ENCODE measurements around the gene BABAM2.

BABAM2 gene

DNA sequence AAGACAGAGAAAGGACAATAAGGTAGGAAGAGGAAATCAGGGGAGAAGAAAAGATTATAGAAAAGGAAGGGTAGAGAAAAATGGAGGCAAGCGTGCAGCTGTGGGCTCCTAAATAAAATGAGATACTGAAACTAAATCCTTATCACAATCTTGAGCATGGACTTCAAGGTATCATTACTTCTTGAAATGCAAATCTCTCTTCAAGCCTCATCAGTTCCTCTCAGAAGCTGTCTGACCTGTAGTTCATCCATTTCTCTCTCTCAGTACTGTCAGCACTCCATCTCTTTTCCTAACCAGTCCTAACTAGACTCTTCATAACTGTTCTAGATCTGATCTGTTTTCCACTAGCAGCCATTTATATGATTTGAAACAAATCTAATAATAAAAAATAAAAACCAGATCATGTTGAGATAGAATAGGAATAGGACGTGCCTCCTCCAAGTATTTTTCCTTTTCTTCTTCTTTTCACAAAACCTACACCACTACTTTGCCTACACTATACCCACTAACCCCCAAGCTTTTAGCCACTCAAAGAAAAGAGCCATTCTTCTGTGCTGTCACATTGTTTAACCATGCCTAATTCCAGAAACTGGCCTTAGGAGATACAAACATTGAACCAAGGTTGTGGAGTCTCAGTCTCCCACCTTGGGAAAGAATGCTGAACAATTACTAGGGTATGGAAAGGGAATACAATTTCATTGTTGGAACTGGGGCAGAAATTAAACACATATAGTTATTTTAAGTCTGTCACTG lies 21.1 kb downstream of the BABAM2 start:
- DNase-seq (ENCODE audit: low read depth), result no peak

DNA sequence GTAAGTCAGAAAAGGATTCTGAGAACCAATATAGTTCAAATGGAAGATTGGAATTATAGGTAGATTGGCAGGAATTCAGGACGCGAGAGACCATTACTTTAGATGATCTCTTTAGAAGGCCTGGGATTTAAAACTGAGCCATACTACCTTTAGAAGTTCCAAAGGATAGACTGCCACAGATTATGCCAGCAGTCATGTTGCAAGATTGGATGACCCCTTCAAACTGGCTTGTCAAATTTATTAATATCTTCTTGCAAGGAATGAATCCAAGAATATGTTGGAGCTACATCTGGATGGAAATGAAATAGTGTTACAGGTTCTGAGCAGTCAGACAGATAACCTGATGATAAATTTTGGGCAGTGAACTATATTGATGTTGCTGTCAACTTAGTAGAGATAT lies 22.0 kb downstream of the BABAM2 start:
- no peak for DNase-seq (ENCODE audit: low read depth)

DNA sequence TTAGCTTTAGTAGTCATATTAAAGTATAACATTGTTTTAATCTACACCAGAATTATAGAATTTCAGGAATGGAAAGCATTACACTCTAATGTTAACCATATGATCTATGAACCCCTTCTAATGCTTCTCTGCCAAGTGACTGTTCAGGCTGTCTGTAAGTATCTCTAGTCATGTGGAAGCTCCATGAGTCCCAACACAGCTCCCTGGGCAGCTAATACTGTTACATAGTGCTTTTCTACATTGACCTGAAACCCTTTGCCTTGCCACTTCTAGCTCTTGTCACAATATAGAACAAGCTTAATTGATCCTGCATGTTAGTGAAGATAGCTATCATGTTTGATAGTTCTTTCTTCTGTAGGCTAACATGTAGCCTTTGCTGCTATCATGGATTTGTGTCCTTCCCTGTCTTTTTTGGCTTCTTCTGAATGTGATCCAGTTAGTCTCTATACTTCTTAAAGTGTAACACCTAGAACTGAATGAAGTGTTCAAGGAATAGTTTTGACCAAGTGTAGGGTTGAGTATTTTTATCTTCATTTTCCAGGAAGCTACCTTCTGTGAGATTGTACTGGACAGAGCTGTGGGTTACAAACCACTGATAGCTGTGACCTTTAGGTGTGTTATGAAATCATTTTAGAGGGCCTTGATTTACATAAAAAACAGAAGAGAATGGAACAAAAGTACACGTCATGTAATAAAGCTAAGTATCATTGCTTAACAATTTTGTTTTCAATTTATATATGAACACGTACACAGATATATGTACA lies 23.7 kb downstream of the BABAM2 start:
- no peak for DNase-seq (ENCODE audit: low read depth)

DNA sequence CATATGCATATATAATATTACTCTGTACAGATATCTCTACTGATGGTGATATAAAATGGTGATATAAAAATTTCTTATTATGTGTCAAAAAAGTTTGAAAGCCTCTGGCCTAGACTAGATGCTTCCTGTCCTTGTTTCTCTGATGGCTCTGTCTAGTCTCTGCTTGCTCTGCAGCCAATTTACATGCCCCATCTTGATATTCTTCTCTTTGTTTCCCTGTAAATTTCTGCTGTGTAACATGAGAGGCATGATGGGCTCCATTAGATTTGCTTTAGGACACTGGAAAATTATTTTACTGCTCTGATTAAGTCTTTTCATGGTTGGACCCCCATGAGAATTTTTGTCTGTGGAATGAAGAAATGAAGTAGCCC lies 24.3 kb downstream of the BABAM2 start:
- DNase-seq (ENCODE audit: low read depth), result no peak

DNA sequence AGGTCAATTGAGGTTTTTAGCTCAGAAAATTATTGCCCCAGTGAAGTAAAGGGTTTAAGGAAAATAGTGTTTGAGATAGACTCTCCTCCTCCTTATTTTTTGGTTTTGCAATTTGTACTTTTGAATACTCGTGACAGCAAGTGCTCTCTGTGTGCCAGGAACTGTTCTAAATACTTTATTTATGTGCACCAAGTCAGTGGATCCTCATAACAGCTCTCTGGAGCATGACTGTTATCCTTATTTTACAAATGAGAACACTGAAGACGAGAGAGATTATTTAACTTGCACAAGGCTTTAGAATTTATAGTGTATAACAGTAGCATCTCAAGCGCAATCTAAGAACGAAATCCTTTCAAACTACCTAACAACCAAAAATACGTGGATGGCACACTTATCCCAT lies 24.7 kb downstream of the BABAM2 start:
- DNase-seq (ENCODE audit: low read depth), result no peak

DNA sequence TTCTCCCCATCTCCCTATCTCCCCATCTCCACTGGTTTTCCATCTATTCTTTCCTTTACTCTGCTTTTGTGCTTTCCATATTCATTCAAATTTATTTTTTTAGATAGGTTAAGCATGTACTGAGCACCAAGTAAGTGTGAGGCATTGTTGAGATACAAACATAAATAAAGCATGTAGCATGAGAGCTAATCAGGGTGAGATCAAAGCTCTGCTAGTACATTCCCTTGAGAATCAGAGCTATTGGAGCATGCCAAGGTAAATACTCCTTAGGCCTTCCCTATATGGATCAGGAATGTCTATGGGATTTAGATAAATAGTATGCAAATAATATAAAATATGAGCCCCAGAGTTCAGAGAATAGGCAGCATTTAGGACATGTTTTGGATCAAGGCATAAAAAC lies 25.3 kb downstream of the BABAM2 start:
- no peak for DNase-seq (ENCODE audit: low read depth)

DNA sequence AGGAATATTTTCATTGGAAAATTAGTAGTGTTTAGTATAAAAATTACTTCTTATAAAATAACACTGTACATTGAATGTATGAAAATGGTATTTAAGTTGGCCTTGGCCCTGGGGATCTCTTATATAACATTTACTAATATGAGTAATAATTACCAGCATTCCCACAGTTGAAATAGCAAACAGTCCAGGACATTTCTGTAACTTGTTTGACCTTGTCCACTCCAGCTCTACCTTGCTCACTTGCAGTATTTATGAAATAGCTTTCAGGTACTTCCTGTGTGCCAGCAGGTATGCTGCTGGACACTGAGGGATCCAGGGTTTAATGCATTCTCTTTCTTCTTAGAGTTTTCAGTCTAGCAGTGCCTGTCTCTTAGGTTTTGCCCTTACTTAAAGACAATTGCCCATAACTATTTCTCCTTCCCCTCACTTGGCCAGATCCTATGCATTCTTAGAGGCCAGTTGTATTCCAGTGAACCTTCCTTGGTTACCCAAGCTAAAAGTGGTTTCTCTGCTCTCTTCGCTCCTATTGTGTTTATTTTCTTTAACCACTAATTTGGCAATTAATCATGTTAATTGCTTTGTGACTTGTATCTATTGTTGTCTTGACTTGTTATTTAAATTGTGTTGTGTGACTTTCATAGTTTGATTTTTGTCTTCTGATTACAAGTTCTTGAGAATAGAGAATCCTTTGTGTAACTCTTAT lies 25.9 kb downstream of the BABAM2 start:
- no peak for DNase-seq (ENCODE audit: low read depth)

DNA sequence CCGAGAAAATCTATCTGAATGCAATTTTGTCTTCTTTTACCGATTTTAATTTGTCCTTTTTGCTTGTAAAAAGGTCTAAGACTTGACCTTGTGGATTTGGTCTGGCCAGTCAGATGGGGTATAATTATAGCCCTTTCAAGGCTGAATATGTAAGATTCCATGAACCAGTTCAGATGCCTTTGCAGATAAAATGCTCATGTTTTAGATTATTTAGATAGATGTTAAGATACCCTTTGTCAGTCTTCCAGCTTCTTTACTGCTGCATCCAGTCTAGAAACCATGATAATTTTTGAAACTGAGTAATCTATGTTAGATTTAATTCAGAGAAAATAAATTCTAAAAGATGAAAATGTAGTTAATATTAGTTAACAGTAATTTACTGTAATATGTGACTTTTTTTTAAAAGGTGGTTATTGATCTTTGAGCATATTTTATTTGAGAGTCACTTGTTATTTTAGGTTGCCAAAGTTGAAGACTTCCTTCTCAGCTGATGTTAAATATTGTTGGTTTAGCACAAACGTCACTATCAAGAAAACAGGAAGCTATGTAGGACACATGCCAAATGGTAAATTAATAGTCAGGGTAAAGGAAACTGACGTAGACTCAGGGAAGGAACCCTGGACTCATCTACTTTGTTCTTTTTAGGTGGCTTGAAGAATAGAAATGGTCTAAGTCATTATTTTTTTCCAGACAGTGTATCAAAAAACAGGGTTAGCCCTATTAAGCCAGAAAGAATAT lies 29.8 kb downstream of the BABAM2 start:
- no peak for DNase-seq (ENCODE audit: low read depth)

DNA sequence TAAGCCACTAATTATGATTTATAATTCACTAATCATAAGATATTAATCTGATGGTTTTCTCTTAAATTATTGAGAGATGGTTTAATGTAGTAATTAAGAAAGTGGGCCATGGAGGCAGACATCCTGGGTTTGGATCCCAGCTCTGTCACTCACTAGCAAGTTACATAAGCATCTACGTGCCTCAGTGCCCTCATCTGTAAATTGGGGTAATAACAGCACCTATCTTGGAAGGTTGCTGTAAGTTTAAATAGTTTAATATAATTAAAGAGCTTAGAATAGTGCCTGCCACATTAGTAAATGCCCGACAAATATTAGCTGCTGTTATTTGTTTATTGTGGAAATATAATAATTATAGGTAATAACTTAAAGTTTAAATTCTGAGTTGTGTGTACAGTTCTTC lies 30.9 kb downstream of the BABAM2 start:
- DNase-seq (ENCODE audit: low read depth), result no peak

DNA sequence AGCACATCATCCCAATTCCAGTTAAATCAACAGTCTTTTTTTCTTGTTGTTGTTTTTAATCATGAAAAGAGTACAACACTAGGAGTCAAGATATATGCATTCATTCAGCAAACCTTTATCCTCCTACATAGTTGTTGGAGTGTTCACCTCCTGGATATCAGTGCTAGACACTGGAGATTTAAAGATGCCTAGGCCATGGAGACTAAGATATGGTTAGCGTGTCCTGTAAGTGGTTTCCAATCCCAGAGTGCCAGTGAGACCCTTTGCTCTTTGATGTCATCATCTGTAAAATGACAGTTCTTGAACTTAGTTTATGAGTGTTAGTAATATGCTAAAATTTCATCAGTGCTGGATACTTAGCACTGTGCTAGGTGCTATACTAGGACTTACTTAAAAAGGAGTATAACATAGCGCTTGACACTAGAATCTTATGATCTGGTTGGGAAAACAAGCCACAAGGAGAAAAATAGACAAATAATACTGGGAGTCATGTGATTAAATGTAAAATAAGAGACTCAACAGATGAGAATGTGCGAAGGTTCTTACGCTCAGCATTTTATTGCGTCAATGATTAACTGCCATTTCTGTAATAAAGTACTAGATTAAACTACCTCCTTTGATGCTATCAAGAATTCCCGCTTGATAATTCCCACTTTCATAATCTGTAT lies 31.5 kb downstream of the BABAM2 start:
- DNase-seq (ENCODE audit: low read depth), result no peak

DNA sequence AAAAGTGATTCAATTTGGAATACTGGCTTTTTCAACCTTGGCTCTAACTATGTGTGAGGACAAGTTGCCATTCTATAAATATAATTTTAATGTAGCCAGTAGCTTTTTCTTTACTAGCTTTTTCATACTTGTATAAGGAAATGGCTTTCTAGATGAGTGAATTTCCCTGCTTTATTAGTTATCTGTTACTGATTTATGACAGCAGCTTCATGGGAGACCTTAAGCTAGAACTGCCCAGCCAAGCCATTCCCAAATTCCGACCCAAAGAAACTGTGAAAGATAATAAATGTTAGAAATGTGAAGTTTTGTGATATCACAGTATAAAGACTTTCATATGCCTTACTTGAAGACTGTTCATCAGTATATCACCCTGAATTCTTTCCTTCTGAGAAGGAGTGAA lies 32.3 kb downstream of the BABAM2 start:
- DNase-seq (ENCODE audit: low read depth), result no peak

DNA sequence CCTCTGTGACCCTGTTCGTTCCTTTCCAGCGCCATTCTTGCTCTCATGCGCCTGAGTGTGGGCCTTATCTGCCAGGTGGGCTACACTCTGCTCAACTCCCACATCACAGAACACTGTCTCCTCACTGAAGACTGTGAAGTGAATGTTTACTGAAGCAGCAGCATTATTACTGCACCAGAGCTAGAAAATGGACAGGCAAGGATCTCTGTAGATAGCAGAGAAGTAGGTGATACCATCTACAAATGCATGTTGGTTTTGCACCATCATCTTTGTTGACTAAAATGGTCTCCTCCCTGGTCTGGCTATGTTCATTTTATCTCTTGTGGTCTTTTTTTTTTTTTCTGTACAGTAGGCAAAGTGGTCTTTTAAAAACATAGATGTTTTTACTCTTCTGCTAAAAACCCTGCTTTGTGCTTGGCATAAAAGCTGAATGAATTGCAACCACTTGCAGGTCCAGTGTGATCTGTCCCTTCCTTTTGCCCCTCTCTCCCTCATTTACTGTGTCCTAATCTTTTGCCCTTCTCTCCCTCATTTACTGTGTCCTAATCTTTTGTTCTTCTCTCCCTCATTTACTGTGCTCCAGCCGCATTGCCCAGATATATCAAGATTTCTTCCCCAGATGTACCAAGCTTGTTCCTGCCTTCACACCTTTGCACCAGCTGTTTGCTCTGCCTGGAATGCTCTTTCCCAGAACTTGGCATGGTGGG lies 35.4 kb downstream of the BABAM2 start:
- DNase-seq (ENCODE audit: low read depth), result no peak

DNA sequence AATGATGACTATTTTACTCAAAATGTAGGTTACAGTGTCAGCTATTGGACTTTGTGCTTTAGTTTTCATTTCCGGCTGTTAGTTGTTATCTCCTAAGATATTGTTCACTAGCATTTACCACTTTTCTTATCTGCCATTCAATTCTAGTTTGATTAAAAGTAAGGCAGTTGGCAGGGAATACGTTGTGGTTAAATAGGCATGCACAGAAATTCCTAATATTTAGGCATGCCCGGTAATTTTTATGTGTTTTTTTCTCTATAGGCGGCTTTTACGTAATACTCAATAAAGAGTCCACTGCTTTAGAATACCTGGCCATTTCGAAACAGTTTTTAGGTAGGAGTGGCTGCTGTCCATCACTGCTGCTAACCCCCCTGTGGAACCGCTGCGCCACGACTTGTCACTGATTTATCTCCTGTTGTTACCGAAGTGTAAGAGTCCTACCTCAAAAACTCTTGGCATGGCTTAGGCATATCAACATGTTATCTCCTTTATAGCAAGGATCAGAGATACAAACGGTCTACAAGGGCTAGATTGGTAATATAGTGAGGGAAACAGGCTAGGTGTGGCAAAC lies 39.5 kb downstream of the BABAM2 start:
- DNase-seq (ENCODE audit: low read depth), result no peak

DNA sequence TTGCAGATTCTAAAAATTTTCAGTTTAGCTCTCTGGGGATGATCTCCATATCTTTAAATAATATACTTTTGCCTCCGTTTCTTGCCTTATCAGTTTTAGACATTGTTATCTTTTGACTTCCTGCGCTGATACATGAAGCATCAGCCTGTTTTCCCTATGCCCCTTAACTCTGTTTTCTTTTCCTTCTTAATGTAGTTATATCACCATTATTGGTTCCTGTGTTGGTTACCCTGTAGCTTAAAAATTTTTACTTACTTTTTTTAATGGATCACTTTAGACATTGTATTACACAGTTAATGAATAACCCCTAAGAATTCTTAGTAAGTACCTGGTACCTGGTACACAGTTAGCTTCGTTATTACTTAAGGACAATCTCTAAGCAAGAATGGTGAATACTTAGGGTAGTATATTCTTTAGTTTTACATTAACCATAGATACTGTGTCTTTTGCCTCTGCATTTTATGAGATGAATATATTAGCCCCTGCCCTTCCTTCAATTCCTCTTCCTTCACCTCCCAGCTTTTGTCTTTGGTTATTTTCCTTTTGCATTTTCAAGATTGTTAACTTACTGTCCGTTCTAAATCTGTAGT lies 40.9 kb downstream of the BABAM2 start:
- no peak for DNase-seq (ENCODE audit: low read depth)

DNA sequence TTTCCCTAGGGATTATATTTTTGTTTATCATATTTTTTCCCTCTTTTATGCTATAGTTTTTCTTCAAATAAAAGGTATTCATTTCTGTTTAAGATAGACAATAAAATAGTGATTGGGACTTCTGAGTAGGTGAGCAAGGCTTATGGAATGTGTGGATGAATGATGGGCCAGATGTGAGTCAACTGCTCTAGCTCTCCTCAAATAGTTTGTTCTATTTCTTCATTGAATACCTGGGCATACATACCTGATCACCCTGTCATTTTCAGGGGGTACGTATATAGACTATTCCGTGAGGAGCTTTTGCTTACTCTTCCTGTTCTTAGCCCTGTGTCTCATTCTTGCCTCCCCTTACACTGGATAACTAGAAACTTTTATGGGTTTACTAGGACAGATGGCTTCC lies 41.9 kb downstream of the BABAM2 start:
- DNase-seq (ENCODE audit: low read depth), result no peak

DNA sequence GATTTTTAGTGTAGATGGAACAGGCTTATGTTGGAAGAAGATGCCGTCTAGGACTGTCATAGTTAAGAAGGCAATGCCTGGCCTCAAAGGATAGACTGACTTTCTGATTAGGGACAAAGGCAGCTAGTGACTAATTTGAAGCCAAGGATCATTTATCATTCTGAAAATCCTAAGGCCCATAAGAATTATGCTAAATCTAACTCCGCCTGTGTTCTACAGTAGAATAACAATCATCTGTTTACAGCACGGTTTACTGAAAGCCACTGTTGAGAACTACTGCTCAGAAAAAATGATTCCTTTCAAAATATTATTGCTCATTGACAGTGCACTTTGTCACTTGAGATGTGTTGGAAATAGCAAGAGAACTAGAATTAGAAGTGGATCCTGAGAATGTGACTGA lies 44.5 kb downstream of the BABAM2 start:
- DNase-seq (ENCODE audit: low read depth), result no peak

DNA sequence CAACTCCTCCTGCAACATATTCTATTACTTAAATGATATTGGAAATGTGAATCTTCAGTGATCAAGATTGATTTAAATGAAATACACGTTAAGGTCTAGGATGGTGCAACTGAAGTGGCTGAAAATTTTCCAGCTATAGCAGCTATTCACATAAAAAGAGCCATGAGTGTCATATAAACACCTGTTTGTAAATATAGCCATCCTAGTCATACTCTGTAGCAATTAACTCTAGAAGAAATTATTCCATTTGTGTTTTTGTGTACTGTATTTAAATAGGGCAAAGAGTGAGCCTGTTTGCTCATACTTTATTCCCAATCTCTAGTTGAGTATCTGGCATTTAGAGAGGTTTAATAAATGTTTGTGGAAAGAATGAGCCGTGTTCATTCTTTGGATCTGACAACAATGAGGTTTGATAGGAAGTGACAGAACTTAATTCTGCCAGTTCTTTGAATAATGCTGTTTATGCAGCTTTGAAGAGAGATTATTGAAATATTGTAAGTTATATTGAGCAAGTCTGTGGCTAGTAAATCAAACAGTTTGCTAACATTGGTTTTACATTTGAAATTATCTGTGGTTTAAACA lies 49.7 kb downstream of the BABAM2 start:
- DNase-seq (ENCODE audit: low read depth), result no peak

DNA sequence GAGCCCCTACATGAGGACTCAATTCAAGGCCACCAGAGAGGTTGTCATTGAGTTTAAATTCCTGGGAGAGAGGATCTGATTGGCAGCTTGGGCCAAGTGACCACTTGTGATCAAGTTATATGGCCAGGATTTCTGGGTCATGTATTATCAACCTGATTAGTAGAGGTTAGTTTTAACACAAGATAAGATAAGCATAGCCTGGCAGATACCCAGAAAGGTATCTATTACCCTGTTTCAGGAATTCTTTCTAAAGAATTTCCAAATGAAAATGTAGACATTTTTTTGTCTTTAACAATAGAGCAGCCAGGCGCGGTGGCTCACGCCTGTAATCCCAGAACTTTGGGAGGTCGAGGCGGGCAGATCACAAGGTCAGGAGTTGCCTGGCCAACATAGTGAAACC lies 50.5 kb downstream of the BABAM2 start:
- DNase-seq (ENCODE audit: low read depth), result no peak

DNA sequence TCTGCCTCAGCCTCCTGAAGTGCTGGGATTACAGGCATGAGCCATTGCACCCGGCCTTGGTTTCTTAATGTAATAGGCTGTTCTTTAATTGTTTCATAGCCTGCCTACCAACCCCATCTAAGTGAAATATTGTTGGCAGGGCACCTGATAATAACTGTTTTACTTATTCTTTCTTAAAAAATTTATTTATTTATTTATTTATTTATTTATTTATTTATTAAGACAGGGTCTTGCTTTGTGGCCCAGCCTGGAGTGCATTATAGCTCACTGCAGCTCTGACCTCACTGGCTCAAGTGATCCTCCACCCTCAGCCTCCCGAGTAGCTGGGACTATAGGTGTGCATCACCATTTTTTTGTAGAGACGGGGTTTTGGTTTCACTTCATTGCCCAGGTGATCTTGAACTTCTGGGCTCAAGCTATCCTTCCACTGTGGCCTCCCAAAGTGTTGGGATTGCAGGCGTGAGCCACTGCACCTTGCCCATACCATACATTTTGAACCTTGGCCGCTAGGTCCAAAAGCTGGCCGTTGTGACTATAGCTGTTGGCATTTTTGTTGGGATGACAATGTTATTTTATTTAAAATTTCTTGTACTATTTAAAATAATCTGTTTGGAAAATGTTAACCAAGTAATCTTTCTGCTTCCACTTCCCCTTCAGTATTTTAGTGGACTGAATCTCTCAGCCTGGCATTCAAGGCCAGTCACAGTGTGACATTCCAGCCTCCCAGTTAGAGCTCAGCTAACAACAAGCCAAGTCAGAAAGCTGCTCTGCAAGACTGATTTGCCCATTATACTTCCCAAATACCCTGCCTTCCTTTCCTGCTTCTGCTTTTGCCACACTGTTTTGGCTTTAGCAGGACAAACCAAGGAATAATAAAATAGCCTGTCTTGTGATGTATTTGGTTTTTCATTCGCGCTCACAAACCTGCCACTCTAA lies 52.4 kb downstream of the BABAM2 start:
- DNase-seq (ENCODE audit: low read depth), result no peak
